ELR (cell line): ENCODE data around the gene LILRA6.
A peak's percentile ranks its signal among the peaks of the same experiment; 100 is the strongest.

ENCODE experiments used
- DNase-seq: peaks from one replicate; pipeline ENCODE4 v3.0.0-alpha.2; 2015; ENCODE audit warnings: low read depth

LILRA6 gene

GRCh38 chr19:54188215-54188871, 54.2 kb downstream of the LILRA6 start:
- DNase-seq = peak; percentile 86

GRCh38 chr19:54186934-54187381, 55.6 kb downstream of the LILRA6 start:
- no peak for DNase-seq
